ENCODE data around the gene UQCRC1.
A peak's percentile ranks its signal among the peaks of the same experiment; 100 is the strongest.

Gene UQCRC1

DNA sequence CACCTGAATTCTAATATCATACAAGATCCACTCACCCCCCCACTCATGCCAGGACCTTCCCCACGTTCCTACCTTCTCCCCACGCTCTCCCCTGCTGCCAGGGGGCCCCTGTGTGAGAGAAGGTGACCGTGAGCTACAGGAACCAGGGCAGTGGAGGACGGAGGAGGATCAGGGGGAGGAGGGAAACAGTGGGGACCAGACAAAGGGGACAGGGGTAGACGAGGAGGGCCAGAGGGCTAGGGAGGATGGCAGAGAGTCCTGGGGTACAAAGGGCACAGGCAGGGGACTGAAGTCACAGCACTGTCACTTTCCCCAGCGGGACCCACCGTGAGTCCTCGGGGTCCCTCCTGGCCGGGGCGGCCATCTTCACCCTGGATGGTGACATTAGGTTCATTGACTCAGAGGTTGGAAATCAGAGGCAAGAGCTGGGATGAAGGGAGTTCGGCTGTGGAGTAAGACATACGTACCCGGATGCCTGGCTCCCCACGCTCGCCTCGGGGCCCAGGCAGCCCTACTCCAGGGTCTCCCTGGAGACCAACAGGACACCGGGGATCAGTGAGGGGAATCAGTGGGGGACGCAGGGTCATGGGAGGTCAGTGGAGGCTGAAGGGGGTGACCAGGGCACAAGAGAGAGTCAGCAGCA lies 39.5 kb downstream of the UQCRC1 start:
- no peak for DNase-seq

DNA sequence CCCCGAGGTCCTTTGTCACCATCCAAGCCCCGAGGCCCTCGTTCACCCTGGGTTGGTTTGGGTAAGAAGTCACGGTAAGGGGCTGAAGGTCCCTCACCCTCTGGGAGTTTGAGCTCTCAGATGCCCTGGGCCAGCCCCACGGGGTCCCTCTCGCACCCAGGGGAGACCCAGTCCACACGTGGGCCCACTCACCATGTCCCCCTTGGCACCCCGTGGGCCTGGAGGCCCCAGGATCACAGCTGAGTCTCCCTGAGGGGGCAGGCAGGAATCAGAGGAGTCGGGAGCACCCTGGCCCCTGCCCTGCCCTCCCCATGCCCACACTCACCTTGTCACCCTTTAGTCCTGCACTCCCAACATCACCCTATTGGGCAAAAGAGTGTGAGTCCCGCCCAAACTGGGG lies 40.0 kb downstream of the UQCRC1 start:
- no peak for DNase-seq

DNA sequence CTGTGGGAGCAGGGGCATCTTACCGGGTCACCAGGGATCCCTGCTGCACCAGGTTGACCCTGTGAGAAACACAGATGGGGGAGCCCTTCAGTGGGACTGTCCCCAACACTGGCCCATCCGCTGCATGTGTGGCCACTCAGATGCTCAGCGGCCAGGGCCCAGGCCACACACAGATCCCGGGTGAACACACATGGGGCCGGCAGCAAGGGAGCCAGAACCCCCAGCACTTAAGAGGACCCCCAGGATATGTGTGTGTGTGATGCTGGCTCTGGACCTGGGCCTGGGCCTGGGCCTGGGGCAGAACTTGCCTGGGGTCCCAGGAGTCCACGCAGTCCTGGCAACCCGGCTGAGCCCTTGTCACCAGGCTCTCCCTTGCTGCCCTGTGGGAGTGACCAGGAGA lies 41.0 kb downstream of the UQCRC1 start:
- no peak for DNase-seq

DNA sequence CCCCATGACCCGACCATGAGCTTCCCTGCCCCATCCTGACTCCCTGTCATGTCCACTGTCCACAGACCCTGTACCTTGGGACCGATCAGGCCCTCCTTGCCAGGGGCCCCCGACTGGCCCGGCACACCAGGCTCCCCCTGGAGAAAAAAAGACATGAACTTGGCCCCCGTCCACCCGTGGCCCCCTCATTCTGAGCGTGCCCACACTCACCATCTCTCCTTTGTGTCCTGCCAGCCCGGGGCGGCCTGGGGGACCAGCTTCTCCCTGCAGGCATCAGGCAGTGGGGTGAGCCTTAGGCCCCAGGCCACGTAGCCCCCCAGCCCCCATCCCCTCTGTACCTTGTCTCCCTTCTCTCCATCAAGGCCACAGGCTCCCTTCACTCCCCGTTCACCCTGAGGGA lies 41.9 kb downstream of the UQCRC1 start:
- no peak for DNase-seq

DNA sequence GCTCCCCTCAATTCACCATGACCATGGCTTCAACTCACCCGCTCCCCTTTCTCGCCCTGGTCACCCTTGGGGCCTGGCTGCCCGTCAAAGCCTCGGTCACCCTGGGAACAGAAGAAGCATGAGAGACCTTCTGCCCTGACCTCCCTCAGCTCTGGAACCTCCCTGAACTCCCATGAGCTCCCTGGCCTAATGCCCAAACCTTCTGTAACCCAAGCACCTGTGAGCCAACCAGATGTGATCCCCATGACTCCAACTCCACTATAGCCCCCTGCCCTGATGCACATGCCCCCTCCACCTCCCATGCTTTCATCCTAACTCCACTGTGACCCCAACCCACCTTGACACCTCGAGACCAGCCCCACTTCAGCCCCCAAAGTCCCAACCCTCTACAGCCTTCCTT lies 42.4 kb downstream of the UQCRC1 start:
- no peak for DNase-seq

DNA sequence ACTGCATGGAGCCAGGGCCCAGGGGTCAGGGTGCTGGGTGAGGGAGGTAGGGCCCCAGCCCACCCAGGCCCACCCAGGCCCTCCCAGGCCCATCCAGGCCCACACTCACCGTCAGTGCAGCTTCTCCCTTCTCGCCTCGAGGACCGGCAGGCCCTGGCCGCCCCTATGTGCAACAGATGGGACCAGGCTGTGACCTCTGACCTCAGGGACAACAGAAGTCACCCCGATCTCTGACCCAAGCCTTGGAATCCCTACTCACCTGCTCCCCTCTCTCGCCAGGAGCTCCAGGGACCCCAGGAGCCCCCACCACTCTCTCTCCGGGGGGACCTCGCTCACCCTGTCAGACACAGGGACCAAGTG lies 43.1 kb downstream of the UQCRC1 start:
- no peak for DNase-seq

DNA sequence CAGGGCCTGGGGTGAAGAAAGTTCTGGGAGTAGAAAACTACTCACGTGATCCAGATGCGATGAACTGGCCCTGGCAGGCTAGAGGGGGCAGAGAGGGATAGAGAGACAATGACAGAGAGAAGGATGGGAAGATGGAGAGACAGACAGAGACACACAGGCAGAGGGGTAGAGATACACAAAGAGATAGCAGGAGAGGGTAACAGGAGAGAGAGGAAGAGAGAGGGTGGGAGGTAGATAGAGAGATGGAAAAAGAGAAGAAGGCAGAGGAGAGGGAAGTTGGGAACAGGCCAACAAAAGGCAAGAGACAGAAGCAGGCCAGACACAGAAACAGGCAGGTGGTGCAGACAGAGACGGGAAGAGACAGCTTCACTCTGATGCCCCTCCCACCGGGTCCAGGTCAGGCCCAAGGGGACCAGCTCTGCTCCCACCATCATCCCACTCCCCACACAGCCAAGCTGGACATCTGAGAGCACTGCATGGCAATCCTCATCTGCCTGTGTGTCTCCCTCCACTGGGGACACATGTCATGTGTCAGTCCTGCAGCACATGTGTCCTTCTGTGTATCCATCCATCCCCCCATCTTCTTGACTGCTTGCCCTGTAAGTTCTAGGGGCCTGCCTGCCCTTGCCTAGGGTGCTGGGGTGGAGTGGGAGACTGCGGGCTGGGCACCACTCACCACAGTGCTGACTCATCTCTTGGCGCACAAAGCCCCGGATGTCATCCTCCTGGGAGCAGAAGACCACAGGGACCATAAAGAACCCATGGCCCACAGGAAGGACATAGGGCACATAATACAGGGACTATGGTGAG lies 43.6 kb downstream of the UQCRC1 start:
- no peak for DNase-seq

DNA sequence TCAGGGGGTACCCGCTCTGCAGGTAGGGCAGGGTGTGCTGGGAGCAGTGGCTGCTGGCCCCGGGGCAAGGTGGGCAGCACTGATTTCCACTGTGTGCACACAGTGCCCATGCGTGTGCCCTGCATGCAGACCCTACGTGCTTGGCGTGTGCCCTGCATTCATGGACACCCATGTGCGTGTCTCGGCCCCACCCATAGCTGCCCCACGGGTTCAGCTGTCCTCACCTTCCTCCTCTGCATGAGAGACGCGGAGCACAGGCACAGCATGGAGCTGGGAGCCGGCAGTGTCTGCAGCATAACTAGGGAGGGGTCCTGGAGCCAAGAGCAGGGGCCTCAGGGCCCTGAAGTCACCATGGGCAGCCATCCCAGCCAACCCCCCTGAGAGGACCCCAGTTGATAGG lies 44.3 kb downstream of the UQCRC1 start:
- no peak for DNase-seq

DNA sequence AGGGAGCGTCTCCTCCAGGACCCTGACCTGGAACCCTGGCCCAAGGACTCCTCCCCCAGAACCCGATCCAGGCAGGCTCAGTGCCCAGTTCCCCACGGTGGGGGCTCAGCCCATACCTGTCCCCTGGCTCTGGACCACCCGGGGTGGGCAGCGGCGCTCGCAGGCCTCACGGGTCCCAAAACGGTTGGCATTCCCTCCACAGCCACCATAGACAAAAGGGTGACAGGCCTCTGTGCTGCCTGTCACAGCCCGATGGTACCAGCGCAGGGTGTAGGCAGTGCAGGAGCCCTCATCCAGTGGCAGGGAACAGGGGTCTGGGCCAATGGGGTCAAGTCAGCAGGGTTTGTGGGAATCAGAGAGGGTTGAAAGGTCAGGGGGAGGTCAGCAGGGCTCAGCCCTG lies 44.8 kb downstream of the UQCRC1 start:
- DNase-seq: no peak

DNA sequence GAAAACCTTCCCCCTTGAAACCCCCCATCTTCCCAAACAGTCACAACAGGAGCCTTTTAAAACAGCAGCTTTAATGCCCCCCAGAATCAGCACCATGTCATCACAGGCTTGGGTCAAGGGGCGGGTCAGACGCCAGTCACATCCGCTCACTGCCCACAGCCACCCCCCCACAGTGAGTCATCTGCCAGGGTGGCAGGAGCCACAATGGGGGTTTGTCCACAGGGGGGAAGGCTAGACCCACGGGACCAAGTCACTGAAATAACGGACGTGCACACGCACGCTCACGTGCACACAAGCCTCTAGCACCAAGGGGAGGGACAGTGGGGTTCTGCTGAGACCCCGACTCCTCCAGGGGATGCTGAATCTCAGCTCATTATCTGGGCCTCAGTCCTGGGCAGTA lies 45.4 kb downstream of the UQCRC1 start:
- no peak for DNase-seq

DNA sequence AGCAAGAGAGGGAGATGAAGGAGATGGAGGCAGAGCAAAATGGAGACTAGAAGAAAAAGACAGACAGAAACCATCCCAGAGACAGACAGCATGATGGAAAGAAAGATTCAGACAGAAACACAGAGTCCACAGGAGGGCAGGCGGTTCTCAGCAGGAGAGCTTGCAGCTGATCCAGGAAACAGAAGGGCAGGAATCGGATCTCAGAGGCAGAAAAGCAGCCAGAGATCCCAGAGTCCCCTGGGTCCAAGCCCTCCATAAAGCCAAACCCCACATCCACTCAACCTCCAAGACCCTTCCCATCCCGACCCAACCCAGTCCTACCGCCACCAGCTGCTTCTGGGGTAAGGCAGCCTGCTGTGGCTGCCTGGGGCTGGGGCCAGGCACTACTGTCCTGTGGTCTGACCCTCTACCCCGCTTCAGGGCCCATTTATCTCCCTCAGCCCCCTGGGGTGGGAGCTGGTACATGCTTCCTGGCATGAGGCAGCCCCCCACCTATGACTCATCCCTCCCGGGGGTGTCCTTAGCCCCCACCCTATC lies 46.0 kb downstream of the UQCRC1 start, which contains the start of gene UCN2:
UCN2 (minus strand) TSS at position 400 of the 537 bp plus-strand sequence. CDS start 657 bp downstream, outside the sequence.
- DNase-seq: no peak

DNA sequence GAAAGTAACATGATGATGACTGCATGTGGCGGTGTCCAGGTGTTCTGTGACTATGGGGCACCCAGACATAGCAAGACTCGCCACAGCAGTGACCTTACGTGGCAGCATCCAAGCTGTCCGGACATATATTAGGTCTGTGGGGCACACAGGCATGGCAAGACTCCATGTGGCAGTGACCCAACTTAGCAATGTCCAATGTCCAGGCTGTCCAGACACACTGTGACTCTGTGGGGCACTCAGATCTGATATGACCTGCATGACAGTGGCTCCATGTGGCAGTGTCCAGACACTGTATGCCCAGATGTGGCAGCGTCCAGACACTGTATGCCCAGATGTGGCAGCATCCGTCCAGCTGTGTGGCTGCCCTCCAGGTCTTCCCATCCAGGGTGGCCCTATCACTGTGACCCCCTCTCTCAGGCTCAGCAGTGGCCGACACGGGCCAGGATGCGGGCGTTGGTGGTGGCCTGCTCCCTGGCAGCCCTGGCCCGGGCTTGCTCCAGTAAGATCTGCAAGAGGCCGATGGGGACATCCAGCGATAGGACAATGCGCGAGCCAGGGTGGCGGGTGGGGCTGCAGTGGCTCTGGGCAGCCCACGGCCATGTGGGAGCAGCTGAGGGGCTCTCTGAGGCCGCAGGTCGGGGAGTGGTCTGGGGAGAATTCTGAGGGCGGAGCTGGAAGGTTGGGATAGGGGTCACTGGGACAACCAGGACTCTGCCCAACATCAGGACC lies 46.9 kb downstream of the UQCRC1 start:
- no peak for DNase-seq

DNA sequence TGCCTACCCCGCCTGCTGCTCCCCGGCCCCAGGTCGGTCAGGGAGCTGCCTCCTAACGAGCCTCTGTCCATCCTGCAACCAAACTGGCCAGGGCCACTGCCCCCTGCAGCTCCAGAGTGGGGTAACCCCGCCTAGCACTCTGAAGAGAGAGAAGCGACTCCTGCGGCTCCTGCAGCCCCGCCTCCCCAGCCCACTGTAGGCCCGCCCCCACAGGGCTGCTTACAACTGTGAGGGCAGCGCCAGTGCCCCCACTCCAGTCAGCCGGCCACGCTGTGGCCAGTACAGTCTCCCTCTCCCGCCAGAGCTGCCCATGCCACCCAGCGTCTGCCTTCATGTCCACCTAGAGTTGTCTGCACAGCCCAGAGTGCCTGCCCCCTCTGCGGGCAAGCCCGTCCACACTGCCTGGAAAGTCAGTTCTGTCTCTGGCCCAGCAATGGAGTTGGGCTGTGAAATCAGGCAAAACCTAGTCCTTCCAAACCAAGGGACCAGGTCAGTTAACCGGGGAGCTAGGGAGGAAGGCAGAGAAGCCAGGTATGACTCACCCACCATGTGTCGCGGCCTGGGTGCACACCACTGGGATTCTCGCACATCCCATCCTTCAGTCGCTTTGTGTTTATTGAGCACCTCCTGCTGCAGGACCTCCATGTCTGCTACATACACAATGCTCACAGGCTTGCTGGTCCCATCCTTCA lies 48.3 kb downstream of the UQCRC1 start:
- DNase-seq: no peak

DNA sequence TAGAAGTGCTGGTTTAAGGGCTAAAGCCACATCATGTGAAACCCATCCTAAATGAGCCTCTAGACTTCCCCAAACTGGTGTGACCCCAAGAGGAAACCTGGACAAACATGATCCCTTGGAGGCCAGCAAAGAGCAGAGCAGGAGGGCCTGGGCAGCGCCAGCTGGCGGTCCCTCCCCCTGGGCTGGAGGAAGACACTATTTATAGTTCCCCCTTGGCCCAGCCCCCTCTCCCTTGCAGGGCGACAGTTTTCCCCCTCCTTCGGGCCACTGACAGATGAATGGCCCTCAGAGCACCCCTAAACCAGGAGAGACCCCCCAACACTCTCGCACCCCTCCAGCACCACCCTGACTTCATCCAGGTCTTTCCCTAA lies 48.8 kb downstream of the UQCRC1 start:
- DNase-seq: no peak

DNA sequence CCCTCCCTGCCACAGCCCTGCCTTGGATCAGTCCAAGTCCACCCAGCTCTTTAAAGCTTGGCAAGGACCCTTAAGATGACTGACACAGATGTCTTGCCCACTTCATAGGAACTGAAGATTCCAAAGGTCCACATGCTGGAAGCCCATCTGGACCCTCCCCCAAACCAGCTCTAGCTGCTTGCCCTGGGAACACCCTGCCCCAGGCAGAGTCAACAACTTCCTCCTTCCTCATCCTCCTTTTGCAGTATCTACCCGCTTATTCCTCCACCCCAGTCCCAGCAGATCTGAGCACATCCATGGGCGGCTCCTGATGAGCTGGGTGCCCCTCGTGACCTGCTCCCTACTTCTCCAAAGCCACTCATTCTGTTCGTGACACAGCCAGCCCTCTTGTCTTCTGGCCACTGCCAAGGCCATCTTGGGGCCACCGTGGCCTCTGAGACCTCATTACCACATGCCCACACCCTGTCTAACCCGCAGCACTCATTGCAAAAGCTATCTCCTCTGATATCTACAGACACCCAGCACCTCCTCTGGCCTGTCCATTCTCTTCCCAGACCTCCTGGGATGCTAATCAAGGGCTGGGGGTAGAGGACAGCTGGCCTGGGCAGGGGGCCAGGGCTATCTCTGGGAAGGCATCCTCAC lies 50.8 kb downstream of the UQCRC1 start:
- no peak for DNase-seq

DNA sequence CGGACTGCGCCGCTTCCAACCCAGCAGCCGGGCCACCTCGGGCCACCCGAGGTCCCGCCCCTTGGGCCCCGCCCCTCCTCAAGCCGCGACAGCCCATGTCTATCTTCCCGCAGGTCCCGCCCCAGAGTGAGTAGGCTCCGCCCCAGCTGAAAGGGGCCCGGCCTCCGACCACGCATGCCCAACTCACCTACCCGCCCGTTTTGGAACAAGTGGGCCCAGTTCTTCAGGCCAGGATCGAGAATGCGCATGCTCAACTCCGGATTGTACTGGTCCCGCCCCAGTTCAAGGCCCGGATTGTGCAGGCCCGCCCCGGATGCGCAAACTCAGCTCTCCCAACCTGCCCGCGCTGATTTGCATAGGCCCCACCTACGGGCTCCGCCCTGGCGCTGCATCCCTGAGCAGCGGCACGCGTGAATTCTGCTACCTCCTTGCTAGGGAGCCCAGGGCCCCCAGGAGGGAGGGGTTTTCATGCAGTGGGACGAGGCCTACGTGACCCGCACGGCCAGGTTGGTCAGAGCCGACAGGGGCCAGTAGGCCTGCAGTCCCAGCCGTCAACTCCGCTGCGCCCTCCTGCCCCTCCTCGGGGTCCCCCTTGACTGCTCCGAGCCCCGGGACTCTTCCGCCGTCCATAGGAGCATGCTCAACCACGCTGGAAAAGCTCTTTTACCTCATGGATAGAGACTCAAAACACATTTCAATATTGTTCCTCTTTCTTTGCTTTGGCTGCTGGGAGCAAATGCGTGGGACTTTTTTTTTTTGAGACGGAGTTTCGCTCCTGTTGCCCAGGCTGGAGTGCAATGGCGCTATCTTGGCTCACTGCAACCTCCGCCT lies 52.4 kb downstream of the UQCRC1 start, which contains the start of gene PFKFB4:
PFKFB4 (minus strand) TSS at position 8 of the 831 bp plus-strand sequence. CDS start 26 bp downstream, outside the sequence.
- DNase-seq: peak; percentile 91

DNA sequence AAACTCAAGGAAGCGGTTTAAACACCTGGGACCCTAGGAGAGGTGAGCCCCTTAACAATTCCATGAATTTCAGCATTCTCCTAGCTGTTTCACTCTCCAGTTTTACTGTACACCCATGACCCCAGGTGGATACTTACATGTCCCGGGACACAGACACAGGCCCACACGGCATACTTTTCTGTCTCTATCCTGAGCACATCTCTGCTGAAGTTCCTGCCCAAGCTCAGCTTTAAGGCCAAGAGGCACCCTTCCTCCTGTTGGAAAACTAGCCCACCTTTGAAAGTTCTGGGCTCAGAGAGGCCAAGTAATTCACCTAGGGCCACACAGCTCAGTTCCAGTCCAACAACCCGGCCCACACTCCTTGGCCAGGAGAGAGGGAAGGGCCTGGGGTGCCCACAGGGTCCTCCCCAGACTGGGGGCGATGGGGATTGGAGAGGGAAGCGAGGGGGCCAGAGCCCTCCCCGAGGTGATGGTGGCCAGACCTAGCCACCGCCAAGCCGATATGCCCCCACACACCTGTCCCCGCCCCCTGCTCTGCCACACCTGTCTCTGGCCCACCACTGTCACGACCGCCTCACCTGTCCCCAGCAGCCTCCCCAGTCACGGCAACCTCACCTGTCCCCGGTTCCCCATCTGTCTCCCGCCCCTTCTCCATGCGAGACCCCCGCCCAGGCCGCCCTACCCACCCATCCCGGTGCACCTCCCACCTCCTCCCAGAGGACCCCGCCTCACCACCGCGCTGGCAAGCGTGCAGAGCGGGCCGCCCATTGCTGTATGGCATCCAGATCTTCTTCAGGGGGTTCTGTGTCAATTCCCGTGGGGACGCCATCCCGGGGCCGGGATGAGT lies 53.3 kb downstream of the UQCRC1 start:
- no peak for DNase-seq

DNA sequence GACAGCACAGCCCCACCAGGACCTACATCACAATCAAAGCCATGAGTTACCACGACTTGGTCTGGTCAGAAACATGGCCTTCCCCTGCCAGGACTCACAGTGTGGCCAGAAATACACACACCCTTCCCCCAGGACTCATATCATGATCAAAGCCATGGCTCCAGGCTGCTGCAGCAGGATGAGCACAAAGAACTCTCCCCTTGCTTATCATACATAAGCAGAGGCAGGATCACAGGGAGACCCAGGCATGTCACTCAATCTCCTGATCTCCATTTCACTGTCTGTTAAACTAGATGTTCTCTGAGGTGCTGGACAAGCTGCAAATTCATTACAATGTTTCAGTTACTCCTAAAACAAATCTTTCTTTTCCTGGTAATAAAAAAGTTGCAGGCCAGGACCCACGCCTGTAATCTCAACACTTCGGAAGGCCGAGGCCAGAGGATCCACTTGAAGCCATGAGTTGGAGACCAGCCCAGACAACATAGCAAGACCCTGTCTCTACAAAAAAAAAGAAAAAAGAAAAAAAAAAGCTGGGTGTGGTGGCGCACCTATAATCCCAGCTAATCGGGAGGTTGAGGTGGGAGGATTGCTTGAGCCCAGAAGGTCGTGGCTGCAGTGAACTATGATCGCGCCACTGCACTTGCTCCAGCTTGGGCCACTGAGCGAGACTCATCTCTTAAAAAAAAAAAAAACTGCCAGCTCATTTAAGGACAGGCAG lies 54.1 kb downstream of the UQCRC1 start:
- no peak for DNase-seq

DNA sequence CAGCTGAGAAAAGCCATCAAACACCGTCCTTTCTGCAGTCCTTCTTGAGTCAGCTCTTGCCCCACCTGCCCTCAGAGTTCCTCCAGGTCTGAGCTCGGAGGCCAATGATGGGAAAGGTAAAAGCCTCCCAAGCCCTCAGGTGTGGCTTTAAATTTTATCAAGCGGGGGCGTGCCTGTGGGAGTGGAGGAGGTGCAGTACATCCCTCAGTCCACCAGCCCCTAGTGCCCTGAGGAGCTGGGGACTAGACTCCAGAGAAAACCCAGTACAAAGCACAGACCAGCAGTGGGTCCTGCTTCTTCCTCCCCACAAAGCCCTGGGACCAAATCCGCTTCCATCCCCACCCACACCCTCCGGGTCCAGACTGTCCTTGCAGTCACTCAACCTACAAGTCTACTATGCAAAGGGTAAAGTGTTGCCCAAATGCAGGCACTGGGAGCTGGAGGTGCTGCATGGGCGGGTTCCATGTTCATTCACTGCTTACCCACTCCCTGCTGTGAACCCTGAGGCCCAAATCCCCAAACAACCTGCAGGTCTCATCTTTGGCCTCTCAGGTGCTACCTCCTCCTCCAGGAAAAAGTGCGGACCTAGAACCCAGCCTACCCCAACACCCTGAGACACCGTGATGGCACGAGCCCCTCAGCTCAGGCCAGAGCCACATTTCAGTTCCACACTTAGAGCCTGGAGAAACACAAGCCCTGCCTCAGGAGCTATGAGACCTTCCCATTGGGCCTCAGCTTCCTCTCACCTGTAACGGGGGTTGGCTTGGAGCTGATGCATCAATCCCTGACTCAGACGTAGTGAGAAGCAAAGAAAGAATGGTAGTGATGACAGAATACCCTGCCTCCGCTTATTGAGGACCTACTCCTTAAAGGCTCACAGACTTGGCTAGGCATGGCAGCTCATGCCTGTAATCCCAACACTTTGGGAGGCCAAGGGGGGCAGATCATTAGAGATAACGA lies 55.3 kb downstream of the UQCRC1 start:
- no peak for DNase-seq

Measured in NCI-H510A (cell line).